Cardiac muscle cell (in vitro differentiated cells and primary cell): ENCODE data around the gene TCTN2. TPM values are rescaled to one million over a fixed set of nuclear protein-coding genes. Genes with fewer than 3 reads are reported as not detected.
A peak's percentile ranks its signal among the peaks of the same experiment; 100 is the strongest.

Source experiments
- DNase-seq, 2 donors: peaks; one replicate each; pipeline versions ENCODE4 v3.0.0 to v3.0.0-alpha.2; 2010 to 2017; ENCODE audit warnings: low read depth in 1 of 2, low spot score in 1 of 2
- H3K27ac ChIP-seq: fragments of 200-600 bp; sonication (generic); 2 replicates; pipeline ENCODE4 v1.5.1; 2016
- H3K27me3 ChIP-seq: fragments of 200-600 bp; sonication (generic); 2 replicates; pipeline ENCODE4 v1.6.0; 2016; ENCODE audit warnings: control low read depth
- H3K36me3 ChIP-seq: fragments of 200-600 bp; sonication (generic); 2 replicates; pipeline ENCODE4 v1.5.1; 2016; ENCODE audit warnings: control low read depth
- H3K4me1 ChIP-seq: fragments of 200-600 bp; sonication (generic); 2 replicates; pipeline ENCODE4 v1.8.1; 2017; ENCODE audit warnings: low read depth, mild to moderate bottlenecking, mixed run types
- H3K4me3 ChIP-seq: fragments of 200-600 bp; sonication (generic); 2 replicates; pipeline ENCODE4 v1.5.1; 2016; ENCODE audit warnings: mild to moderate bottlenecking
- H3K9me3 ChIP-seq: fragments of 200-600 bp; sonication (generic); 2 replicates; pipeline ENCODE4 v1.5.1; 2017; ENCODE audit warnings: low read depth, mild to moderate bottlenecking, control low read depth
- polyA plus RNA-seq: library from polyadenylated mRNA; unstranded; fragments of >200 nt; fragmentation: Nextera tagmentation; extraction: Ambion mirVana; gene quantifications from 2 replicates; pipeline ENCODE4 v1.2.1, GENCODE V29; 2016
- total RNA-seq: library from RNA; depleted of rRNA; stranded (reverse); fragments of >200 nt; gene quantifications from 2 replicates; pipeline ENCODE4 v1.2.3, GENCODE V29; 2016
- TF ChIP-seq, protein P1 (sequence below): IDR thresholded peaks from 2 replicates; pipeline ENCODE4 v1.5.1; 2012; ENCODE audit warnings: low read depth, mild to moderate bottlenecking, low read length

The TCTN2 gene
- total and polyA plus RNA-seq, 2 experiments from 2014 or later = 4.3 to 5.8 TPM

DNA sequence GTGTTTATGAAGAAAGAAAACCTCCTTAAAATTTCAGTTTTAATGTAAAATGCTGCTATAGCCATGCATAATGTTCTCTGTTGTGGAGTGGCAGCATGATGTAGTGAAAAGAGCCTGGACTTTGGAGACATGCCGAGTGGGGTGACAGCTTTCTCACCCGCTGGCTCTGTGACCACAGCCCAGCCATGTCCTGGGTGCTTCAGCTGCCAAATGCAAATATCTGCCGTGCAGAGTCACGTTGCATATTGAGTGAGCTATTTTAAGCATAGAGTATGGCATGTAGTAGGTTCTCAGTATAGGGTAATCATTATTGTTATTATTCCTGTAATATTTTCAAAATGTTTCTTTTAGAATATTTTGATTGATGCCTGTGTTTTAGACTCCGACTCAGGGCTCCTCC lies 15.5 kb upstream of the TCTN2 start:
- Histone ChIP-seq H3K36me3 (peaks cover 16% of the 10 kb centered on the region), H3K9me3 (no peaks in the 10 kb centered on the region), H3K4me3 (no peak overlapping the region), H3K27ac (no peak overlapping the region), H3K27me3 (no peaks in the 10 kb centered on the region), H3K4me1 (no peaks in the 10 kb centered on the region)
- TF ChIP-seq, protein P1, sequence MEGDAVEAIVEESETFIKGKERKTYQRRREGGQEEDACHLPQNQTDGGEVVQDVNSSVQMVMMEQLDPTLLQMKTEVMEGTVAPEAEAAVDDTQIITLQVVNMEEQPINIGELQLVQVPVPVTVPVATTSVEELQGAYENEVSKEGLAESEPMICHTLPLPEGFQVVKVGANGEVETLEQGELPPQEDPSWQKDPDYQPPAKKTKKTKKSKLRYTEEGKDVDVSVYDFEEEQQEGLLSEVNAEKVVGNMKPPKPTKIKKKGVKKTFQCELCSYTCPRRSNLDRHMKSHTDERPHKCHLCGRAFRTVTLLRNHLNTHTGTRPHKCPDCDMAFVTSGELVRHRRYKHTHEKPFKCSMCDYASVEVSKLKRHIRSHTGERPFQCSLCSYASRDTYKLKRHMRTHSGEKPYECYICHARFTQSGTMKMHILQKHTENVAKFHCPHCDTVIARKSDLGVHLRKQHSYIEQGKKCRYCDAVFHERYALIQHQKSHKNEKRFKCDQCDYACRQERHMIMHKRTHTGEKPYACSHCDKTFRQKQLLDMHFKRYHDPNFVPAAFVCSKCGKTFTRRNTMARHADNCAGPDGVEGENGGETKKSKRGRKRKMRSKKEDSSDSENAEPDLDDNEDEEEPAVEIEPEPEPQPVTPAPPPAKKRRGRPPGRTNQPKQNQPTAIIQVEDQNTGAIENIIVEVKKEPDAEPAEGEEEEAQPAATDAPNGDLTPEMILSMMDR = no peak
- DNase-seq = no peak

DNA sequence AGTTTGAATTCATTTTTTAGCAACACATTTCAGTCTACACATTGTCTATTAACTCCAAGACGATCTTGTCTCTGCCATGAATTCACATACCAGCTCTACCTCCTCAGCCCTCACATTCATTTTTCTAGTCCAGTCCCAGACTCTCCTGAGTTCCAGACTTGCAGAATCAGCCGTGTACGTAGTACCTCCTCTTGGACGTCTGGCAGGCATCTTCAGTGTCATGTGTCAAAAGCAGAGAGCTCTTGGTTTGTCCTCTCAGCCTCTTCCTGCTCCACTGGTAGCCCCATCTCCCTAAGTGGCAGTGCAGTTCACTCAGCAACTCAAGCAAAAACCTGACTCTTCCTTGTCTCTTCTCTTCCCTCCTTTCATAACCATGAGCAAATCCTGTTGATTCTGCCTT lies 14.5 kb upstream of the TCTN2 start:
- Histone ChIP-seq H3K27ac (no peak overlapping the region), H3K27me3 (no peaks in the 10 kb centered on the region), H3K9me3 (no peaks in the 10 kb centered on the region), H3K4me1 (no peaks in the 10 kb centered on the region), H3K36me3 (peaks cover 14% of the 10 kb centered on the region), H3K4me3 (no peak overlapping the region)
- TF ChIP-seq, protein P1 = no peak
- DNase-seq = no peak

DNA sequence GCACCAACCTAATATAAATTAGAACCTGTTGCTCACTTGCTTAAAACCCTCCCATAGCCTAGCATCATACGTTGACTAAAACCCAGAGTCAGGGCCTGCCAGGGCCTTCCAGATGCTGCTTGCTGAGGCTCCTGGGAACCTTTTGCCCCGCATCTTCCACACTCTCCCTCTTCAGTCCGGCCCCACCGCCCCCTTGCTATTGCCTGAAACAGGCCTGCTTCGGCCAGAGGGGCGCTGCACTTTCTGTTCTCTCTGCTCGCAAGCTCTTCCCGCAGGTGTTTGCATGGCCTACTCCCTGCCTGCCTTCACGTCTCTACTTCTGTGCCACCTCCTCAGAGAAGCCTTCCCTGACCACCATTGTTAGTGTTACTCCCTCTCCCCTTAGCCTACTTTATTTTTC lies 13.7 kb upstream of the TCTN2 start:
- H3K4me1 ChIP-seq = no peaks in the 10 kb centered on the region
- no peak overlapping the region for H3K4me3 ChIP-seq
- no peaks in the 10 kb centered on the region for H3K9me3 ChIP-seq
- TF ChIP-seq, protein P1 = no peak
- H3K27ac ChIP-seq = no peak overlapping the region
- no peaks in the 10 kb centered on the region for H3K27me3 ChIP-seq
- H3K36me3 ChIP-seq = peaks cover 15% of the 10 kb centered on the region
- no peak for DNase-seq

DNA sequence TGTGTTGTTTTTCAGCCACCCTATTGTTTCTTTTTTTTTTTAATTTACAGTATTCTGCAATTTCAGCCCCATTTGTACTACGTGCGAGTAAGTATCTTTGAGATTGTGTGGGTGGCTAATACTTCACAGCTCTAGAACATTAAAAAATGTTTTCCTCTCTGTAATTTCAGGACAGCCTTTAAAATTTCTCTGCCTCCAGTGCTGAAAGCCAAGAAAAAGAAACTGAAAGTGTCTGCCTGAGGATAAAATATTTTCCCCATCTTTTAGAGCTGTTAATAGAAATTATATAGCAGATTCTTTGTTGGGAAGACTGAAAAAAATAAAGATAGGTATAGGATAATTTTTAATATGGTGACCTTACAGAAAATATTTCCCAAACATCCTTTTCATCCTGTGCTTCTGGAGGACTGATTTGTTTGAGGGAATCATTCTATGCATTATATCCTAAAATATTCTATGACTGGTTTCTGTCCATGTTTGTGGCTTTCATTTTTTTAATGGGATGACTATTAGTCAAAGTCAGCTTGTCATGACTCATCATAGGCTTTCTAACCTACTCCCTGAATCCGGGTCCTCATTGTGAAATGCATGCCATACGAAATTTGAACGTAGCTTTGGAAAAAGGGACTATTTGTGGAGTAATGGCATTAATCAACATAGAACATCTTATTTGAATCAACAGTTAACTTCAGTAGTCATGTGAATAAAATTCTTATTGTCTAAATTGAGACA lies 10.8 kb upstream of the TCTN2 start:
- DNase-seq = peak in 1 of 2 donors; percentile 86
- TF ChIP-seq, protein P1 = no peak
- peaks cover 15% of the 10 kb centered on the region for H3K36me3 ChIP-seq
- H3K27ac ChIP-seq = no peak overlapping the region
- H3K4me1 ChIP-seq = no peaks in the 10 kb centered on the region
- H3K9me3 ChIP-seq = no peaks in the 10 kb centered on the region
- H3K27me3 ChIP-seq = no peaks in the 10 kb centered on the region
- no peak overlapping the region for H3K4me3 ChIP-seq

DNA sequence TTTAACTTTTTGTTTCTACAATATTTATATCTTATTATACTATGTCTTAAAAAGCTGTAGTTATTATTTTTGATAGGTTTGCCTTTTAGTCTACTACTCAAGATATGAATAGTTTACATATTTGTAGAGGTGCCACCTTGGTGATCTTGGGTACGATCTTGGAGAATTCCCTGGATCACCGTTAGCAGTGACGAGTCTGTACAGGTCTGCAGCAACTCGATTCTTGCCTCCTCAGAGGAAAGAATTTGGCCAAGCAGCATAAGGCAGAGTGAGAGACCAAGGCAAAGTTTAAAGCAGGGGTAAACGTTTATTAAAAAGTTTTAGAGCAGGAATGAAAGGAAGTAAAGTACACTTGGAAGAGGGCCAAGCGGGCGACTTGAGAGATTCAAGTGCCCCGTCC lies 3.1 kb upstream of the TCTN2 start:
- DNase-seq = no peak
- H3K27me3 ChIP-seq = no peaks in the 10 kb centered on the region
- no peaks in the 10 kb centered on the region for H3K36me3 ChIP-seq
- H3K9me3 ChIP-seq = no peaks in the 10 kb centered on the region
- TF ChIP-seq, protein P1 = no peak
- no peak overlapping the region for H3K27ac ChIP-seq
- H3K4me3 ChIP-seq = no peak overlapping the region
- peaks cover 7% of the 10 kb centered on the region for H3K4me1 ChIP-seq
